GM18511 (cell line): ENCODE data around the gene APH1A.
A peak's percentile ranks its signal among the peaks of the same experiment; 100 is the strongest.
"Not testable (repeated sequence)": the region's sequence is repeated elsewhere in the genome, so short reads cannot be mapped to it uniquely, and the experiment has no call there.

Source experiments
- ATAC-seq: cut with Tn5 transposase; IDR thresholded peaks from one replicate; pipeline ENCODE4 v1.9.1; 2021; ENCODE audit warnings: mild to moderate bottlenecking, moderate library complexity; ENCODE audit not compliant: unreplicated experiment

The APH1A gene

DNA sequence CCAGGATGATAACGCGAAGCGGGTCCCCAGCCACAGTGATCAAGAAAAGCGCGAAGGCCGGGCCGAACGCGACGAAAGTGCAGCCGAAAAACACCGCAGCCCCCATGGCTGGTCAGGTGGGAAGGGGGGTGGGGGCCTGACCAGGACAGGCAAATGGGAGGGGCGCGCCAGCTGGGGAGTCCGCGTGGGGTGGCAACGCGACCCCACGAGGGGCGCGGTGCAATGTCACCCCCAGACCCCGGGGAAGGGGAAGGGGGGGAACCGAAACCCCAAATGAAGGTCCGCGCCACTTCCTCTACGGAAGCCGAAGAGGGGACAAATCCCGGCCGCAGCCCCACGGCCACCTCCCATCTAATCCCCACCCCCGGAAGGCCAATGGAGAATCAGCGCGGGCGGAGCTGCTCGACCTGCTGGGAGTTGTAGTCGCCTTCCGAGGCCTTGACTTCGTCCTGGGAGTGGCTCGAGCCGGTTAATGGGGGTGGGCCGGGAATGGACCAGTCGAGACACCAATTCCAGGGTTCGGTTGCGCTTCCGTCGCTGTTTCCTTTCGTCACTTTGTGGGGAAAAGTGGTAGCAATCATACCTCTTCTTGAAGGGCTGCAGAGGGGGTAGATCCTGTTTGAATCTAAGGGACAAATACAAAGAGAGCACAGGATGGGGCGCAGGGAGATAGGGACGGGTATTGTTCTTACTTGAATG lies at the start of gene APH1A:
Gene APH1A (minus strand): TSS at position 312 of the 699 bp plus-strand sequence. CDS start 206 bp downstream, at position 106.
- ATAC-seq, result peak; percentile 90

GRCh38 chr1:150314691-150315090 lies 45.9 kb upstream of the APH1A start:
- ATAC-seq, result not testable (repeated sequence)

DNA sequence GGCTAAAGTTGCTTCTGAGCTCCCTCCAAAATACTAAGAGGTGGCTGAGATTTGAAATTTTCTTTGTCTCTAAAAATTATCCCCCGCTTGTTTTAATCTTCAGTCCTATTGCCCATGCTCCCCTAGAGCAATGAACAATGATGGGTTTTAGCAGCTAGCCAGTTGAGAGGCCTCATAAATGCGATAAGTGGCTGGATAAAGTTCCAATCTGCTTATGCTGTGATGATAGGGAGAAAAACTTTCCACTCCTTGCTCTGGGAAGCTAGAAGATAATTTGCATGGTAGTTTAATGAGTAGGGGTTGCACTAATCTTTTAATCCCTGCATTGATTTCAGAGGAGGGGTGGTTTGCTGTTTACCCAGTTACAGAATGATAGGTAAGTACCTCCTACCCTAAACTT lies 42.9 kb upstream of the APH1A start:
- no peak for ATAC-seq

GRCh38 chr1:150309758-150310508 lies 41.1 kb upstream of the APH1A start:
- no peak for ATAC-seq

- not testable (repeated sequence) for ATAC-seq
These were observed 39.8 kb upstream of the APH1A start for GRCh38 chr1:150308585-150308984.

DNA sequence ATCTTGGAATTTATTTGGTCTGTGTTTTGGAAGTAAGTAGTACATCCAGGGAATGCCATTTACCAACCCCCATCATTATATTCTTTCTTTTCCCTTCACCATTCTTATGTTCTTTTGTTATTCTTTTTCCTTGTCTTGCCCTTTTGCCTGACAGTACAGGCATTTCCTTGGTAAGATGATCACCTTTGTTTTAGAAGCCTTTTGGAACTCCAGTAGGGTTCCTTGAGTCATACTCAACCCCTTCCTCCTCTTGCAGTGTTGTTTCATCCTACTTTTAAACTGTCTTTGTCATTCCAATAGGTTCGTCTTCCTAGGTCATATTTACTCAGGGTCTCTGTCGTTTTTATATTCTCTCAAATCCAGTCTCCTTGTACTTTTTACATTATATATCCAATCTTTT lies 34.1 kb upstream of the APH1A start:
- no peak for ATAC-seq

GRCh38 chr1:150302338-150302737 lies 33.5 kb upstream of the APH1A start:
- no peak for ATAC-seq

DNA sequence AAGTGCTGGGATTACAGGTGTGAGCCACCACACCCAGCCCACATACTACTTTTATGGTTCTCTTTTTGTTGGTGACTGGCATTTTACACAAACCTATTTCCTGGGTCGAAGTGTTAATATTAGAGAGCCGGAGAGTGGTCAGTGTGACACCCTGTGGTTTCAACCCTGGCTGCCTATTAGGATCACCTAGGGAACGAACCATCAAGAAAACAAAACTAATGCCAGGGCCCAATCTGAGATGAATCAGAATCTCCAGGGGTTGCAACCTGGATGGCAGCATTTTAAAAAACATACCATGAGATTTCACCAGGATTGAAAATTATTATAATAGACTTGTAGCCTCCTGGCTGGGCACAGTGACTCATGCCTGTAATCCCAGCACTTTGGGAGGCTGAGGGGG lies 30.9 kb upstream of the APH1A start:
- ATAC-seq, result no peak

DNA sequence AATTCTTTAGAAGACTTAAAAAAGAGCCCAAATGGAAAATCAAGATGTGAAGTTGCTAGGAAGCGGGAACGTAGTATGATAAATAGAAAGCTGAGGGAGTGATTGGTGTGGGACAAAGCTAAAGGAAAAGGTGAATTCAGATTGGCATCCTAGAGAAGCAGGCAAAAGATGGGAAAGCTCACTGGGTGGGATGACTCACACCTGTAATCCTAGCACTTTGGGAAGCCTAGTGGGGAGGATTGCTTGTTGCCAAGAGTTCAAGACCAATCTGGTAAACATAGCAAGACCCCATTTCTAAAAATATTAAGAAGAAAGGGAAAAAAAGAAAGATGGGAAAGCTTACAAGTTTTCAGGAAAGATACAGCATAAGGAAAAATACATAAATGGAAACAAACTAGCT lies 26.7 kb upstream of the APH1A start:
- ATAC-seq, result no peak

DNA sequence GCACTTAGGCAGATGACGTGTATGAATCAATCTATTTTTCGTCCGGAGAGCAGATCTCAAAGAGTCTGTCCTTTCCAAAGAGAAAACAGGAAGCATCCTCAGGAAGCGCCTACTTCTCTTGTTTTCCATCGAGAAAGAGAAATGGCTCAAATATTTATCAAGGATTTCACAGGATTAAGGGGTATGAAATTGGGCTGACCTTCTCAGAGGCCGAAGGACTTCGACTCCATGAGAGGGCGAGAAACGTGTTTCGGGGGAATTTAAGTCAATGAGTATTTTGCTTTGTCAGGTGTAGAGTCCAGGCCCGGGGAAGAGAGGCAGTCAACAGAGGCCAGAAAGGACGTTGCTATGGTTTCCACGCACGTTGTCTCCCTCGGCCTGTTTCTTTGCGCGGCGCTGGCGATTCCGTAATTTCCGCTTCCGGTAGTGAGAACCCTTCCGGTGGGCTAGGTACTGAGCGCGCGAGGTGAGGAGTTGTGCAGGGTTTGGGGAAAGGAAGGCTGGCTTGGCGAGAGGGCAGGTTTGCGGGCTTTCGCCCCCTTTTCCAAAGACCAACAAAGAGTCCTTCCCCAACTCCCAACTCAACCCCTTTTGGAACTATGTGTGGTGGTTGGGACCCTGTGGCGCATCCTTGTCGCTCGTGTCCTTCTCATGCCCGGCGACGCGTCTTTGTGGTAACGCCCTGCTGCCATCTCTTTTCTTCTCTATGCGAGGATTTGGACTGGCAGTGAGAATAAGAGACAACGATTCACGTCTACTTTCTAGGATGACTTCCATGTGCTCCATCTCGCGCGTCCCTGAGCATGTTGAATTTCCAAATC lies 24.8 kb upstream of the APH1A start, which contains the start of gene MRPS21:
Gene MRPS21 (plus strand): TSS at position 429 of the 821 bp plus-strand sequence. CDS start 506 bp downstream, outside the sequence.
- ATAC-seq, result peak; percentile 96

DNA sequence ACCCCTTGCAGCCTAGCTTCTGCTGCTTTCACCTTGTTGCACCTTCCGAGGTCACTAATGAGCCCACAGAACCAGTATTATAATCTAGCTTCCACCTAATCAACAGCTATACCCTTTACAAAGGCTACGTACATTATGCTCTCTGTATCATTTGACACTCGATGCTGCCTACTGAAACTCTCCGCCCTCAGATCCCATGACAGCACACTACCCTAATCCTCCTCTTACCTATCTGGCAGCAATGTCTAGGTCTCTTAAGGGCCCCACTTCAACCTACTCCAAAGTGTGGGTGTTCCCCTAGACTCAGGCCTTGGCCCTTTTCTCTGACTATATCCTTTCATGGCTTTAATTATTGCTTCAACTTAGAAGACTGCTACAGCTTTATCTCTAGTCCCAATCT lies 20.0 kb upstream of the APH1A start:
- no peak for ATAC-seq

DNA sequence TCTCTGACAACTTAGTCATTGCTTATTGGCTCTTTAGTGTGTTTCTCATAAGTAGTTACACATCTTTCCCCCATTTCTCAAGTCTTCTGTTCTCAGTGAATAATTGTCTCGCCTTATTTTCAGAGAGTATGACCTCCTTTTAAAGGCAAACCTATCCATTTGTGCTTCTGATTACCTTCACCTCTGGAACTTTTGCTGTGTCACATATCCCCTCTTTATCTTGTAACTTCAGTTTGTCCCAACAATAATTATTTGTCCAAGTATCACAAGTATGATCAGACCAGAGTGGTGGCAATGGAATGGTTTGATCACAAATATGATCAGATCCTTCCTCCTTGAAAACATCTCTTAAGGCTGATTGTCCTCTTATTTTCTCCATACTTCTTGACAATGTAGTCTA lies 19.6 kb upstream of the APH1A start:
- ATAC-seq, result no peak

- ATAC-seq, result no peak
These were observed 14.4 kb upstream of the APH1A start for GRCh38 chr1:150283260-150283659.

DNA sequence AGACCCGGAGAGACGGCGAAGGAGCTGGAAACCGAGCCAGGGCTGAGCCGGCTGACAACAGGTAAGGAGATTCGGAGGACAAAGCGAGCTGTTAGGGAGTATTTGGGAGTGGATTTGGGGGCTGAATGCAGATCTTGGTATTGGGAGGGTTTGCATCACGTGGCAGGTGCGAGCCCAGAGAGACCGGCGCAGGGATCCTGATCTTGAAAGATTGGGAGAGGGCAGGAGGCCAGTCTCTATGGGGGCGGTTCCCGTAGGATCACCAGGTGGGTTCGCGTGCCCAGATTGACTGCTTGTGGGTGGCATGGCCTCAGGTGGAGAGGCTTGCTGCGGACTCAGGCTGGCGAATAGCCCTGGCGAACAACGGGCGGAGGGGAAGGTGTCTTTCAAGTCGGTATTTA lies 13.7 kb upstream of the APH1A start:
- no peak for ATAC-seq

DNA sequence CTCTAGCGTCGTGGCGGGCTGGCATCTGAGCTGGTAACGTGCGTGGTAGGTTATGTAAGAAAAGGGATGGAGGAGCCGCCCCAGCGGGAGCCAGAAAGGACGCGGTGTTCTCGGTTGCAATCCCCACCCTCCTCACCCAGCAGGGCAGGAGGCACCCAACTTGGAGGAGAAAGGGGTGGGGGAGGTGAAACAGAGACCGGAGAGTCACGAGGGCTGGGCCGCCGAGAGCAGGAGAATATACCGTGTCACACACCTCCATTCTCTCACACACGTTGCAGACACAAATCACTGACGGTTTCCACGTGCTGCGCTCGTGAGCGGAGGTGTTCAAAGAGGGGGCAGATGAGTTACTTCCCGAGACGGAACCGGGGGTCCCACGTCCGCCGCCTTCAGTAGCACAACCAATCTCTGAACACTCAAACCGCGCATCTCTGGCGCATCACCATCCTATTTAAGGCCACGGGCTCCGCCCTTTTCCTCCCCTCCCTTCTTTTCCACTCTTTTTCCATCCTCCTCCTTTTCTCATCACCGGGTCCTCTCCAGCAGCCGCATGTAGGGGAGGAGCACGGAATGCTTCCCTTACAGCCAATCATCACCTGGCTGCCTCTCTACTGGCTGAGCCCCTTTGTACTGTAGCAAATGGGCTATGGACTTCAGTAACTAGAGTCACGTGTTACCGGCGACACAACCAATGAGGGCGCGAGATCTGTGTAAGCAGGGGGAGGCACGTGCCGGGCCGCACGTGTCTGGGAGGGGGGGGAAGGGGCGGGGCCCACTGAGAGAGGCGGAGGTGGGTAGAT lies 13.1 kb upstream of the APH1A start, which contains the start of gene CIART:
Gene CIART (plus strand): TSS at position 797 of the 800 bp plus-strand sequence. CDS start 714 bp downstream, outside the sequence.
- peak; percentile 68 for ATAC-seq

DNA sequence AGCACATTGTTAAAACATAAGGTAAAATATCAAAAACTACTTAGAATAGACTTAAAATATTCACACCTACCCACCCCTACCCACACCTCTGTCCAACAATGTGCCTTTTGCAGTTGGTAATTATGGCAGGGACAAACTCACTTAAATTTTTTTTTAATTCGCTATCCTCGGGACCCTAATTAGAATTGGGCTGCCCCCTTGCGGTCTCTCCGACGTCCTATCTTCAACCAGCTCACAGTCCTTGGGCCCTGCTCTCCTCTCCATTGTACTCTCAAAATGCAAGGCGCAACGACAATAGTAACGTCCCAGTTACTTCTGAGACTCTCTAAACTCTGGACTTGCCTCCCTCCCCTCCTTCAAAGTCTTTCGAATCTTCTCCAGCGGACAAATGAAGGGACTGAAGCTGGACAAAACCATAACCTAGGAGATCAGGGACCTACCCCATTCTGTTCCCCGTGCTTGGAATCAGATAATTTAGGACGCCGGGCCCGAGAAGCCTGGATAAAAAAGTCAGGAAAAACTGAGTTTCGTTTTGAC lies 12.5 kb upstream of the APH1A start:
- no peak for ATAC-seq

GRCh38 chr1:150280138-150280707 lies 11.4 kb upstream of the APH1A start:
- no peak for ATAC-seq

DNA sequence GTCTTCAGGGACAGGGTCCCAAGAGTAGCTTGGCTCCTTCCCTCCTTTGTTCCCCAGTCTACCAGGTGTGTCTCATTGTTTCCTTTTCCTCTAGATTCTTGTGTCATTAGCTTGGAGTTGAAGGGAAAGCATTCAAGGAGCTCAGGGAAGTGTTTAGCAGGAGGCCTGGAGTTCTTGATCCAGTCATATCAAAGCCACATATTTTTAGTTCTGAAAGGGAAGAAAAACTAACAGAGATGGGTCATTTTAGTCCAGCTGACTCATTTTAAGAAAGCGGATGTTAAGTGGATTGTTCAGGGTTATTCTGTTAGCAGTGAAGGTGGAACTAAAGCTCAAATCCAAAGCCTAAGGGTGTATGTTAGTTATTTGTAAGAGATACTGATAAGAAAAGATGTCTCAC lies 4.5 kb upstream of the APH1A start:
- ATAC-seq, result no peak

DNA sequence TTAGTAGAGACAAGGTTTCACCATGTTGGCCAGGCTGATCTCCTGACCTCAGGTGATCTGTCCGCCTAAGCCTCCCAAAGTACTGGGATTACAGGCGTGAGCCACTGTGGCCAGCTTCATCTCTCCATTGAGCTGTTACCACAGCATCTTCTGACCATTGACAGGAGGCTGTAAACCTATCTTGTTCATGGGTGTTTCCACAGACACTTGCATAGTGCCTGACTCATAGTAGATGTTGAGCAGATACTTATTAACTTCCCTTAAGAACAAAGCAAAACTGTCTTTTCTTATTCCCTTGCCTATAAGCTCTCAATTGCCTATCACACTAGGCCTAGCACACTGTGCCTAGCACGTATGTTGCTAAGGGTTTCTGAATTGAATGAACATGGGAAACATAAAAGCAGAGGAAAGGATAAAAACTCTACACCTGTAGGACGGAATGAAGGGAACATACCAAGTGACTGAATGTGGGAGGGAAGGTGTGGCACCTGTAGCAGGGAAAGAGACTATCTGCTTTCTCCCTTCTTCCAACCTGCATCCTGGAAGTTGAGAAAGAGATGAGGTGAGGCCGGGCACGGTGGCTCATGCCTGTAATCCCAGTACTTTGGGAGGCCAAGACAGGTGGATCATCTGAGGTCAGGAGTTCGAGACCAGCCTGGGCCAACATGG lies 2.6 kb upstream of the APH1A start:
- no peak for ATAC-seq
